ENCODE results near the gene SNCG.

- no peak for TF ChIP-seq POLR2A (IDR thresholded peaks at IDR 0.05)
- no peak for TF ChIP-seq CTCF (IDR thresholded peaks at IDR 0.05)
Observed at GRCh38 chr10:86952106-86952505, 6.3 kb upstream of the SNCG start.
